ENCODE measurements around the gene TTBK1. TPM values are rescaled to one million over a fixed set of nuclear protein-coding genes. Genes with fewer than 3 reads are reported as not detected.

TTBK1 gene
- 0.03 to 0.08 TPM (median 0.06 TPM) in 4 of 5 replicates, not detected in the other for total RNA-seq (2022; extraction: Qiagen RNA extraction; ENCODE audit: low read depth)

DNA sequence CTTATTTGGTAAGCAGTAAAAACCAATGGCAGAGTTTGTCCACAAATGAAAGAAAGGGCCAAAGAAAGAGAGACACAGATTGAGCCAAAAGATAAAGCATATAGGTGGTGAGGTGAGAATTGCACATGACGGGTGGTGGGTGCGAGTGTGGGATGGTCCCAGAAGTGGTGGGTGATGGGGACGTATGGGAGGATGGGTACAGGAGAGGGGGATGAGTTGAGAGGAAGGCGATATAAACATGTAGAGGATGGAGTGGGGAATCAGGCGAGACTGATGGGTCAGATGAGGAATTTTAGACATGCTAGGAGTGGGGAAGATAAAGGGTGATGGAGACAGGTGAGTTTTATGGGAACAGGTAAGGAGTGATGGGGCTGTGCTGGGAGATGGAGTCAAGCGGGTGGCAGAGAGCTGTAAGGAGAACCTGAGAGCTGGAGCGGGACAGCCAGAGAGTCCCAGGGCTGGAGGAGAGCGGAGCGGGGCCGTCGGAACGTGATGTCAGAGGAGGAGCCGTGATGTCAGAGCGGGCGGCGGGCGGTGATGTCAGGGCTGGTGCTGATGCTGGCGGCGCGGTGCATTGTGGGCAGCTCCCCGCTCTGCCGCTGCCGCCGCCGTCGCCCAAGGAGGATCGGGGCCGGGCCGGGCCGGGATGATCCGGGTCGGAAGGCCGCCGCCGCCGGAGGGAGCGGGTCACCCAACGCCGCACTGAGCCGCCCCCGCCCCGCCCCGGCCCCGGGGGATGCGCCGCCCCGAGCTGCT lies at the start of gene TTBK1:
TSS of gene TTBK1 (plus strand) at position 574 of the 756 bp plus-strand sequence. CDS start 3,180 bp downstream, outside the sequence.

DNA sequence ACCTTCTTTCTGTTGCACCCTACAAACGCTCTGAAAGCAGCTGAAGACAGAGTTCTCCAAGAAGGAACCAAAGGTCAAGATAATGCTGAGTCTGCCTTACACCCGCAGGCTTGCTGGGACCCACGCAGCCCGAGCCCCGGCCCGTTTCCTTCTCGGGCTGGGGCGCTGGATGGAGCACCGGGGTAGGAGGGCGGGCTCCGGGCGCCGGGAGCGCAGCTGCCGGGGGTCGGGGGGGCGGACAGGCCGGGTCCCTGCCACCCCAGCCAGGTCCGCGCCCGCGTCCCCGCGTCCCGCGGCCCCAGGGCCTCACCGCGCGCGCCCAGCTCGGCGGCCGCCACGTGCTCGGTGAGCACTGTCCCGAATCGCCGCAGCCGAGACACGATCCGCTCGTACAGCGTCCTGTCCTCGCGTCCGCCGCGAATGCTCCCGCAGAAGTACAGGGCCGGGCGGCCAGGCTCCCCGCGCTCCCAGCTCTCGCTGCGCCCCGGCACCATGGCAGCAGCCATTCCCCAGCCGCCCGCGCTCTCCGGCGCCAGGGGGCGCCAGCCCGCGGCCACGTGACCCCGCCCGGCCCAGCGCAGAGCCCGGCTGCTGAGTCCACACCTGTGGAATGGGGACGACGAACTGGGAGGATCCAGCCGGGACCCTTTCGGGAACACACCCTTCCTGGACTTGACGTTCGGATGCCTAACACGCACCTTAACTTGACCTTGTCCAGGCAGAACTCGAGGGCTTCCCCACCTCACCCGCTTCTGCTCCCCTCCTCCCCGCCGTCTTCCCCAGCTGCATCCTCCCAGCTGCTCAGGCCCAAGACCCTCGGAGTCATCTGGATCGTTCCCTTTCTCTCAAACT lies 14.1 kb upstream of the TTBK1 start, which contains the start of gene DNPH1:
TSS of gene DNPH1 (minus strand) at position 531 of the 852 bp plus-strand sequence. CDS start at position 506, 25 bp downstream.

DNA sequence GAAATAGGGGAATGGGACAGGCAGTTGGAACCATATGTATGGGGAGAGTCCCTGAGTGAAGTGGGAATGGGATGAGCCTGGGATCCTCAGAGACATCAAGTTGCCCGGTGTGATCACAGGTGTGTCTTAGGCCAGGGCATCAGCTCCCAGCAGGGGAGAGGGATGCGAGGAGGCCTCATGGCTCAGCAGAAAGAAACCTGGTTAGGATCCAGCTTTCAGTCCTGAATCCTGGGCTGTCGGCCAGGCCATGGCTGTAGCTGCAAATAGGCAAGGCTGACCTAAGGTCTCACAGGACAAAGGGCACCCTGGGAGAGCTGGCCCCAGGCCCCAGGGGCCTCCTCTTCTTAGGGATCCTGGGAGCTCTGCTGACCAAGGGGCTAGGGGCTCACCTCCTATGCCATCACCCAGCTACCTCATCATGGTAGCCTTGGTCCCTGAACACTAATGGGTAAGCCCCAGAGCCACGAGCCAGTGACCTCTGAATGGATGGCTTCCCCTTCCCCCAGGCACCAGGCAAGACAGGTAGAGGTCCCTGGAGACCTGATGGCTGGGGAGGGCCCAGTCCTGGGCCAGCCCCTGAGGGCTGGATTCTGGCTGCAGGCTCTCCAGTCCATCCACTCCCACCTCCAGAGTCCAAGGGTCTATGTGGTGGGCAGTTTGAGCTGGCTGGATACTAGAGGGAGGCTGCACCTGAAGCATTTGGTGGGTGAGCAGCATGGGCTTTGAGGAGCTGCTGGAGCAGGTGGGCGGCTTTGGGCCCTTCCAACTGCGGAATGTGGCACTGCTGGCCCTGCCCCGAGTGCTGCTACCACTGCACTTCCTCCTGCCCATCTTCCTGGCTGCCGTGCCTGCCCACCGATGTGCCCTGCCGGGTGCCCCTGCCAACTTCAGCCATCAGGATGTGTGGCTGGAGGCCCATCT lies 54.6 kb downstream of the TTBK1 start, which contains the start of gene SLC22A7:
TSS of gene SLC22A7 (plus strand) at position 617 of the 921 bp plus-strand sequence. CDS start at position 716, 99 bp downstream.

DNA sequence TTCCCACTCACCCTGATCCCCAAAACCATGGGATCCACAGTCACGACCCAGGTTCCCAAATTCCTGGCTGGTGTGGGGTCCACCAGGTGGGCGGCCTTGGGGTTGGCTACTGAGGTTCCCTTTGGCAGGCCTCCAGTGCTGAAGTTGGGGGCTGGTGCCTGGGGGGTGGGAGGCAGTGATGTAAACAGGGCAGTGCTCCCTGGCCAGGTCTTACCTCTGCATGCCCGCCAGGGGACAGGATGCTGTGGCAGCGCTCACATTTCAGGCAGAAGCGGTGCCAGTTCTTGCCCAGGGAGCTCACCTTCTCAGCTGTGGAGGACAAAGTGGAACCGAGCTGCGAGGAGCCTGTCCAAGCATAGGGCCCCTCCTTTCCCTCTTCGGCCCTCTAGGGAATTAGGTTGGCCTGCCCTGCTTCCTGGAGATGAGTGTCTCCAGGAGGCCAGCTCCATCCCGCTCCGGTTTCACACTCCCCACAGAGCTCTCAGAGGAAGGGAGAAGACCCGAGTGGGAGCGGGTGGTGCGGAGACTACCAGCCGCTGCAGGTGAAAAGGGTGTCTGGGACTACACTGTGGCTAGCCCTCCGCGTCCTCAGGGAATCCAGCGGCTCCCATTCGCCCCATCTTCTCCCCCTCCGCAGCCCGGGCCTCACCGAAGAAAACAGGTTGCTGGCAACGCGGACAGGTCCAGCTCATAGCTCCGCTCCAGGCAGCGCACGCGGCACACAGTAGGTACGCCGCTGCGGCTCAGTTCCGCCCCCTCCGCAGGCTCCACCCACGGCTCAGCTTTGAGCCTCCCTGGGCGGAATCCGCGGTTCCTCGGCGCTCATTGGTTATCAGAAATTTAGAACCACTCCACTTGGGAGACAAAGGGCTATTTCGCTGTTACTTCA lies 65.1 kb downstream of the TTBK1 start, which contains the start of gene CRIP3:
TSS of gene CRIP3 (minus strand) at position 726 of the 889 bp plus-strand sequence. CDS start at position 692, 34 bp downstream.

Other genes with a start within 250 kb of the TTBK1 start
- gene MEA1, start 229.5 kb upstream of the TTBK1 start, total RNA-seq (2022; extraction: Qiagen RNA extraction; ENCODE audit: low read depth): 90.7 to 104 TPM (median 95.9 TPM) in 5 replicates
- 25.6 to 34.3 TPM (median 29.9 TPM) in 5 replicates for gene KLHDC3, start 229.2 kb upstream of the TTBK1 start, total RNA-seq (2022; extraction: Qiagen RNA extraction; ENCODE audit: low read depth)
- gene RRP36, start 221.9 kb upstream of the TTBK1 start, total RNA-seq (2022; extraction: Qiagen RNA extraction; ENCODE audit: low read depth): 65.0 to 76.1 TPM (median 71.7 TPM) in 5 replicates
- 6.1 to 8.5 TPM (median 7.2 TPM) in 5 replicates for gene CUL7, start 189.6 kb upstream of the TTBK1 start, total RNA-seq (2022; extraction: Qiagen RNA extraction; ENCODE audit: low read depth)
- 53.6 to 63.0 TPM (median 58.7 TPM) in 5 replicates for gene MRPL2, start 184.0 kb upstream of the TTBK1 start, total RNA-seq (2022; extraction: Qiagen RNA extraction; ENCODE audit: low read depth)
- 6.1 to 8.2 TPM (median 7.0 TPM) in 5 replicates for gene KLC4, start 183.8 kb upstream of the TTBK1 start, total RNA-seq (2022; extraction: Qiagen RNA extraction; ENCODE audit: low read depth)
- gene PTK7, start 167.2 kb upstream of the TTBK1 start, total RNA-seq (2022; extraction: Qiagen RNA extraction; ENCODE audit: low read depth): 4.7 to 5.3 TPM (median 5.0 TPM) in 5 replicates
- gene SRF, start 72.2 kb upstream of the TTBK1 start, total RNA-seq (2022; extraction: Qiagen RNA extraction; ENCODE audit: low read depth): 13.4 to 18.9 TPM (median 17.6 TPM) in 5 replicates
- gene CUL9, start 61.3 kb upstream of the TTBK1 start, total RNA-seq (2022; extraction: Qiagen RNA extraction; ENCODE audit: low read depth): 7.4 to 9.8 TPM (median 8.6 TPM) in 5 replicates
- gene DNPH1, start 14.0 kb upstream of the TTBK1 start, total RNA-seq (2022; extraction: Qiagen RNA extraction; ENCODE audit: low read depth): 68.3 to 104 TPM (median 95.7 TPM) in 5 replicates
- not detected in 5 replicates for gene SLC22A7, start 54.8 kb downstream of the TTBK1 start, total RNA-seq (2022; extraction: Qiagen RNA extraction; ENCODE audit: low read depth)
- 0.20 to 0.62 TPM (median 0.57 TPM) in 5 replicates for gene CRIP3, start 65.3 kb downstream of the TTBK1 start, total RNA-seq (2022; extraction: Qiagen RNA extraction; ENCODE audit: low read depth)
- gene ZNF318, start 126.2 kb downstream of the TTBK1 start, total RNA-seq (2022; extraction: Qiagen RNA extraction; ENCODE audit: low read depth): 4.3 to 5.9 TPM (median 5.6 TPM) in 5 replicates
- 9.4 to 11.9 TPM (median 9.4 TPM) in 5 replicates for gene ABCC10, start 184.1 kb downstream of the TTBK1 start, total RNA-seq (2022; extraction: Qiagen RNA extraction; ENCODE audit: low read depth)
- gene DLK2, start 212.1 kb downstream of the TTBK1 start, total RNA-seq (2022; extraction: Qiagen RNA extraction; ENCODE audit: low read depth): 2.7 to 7.1 TPM (median 5.8 TPM) in 5 replicates
- gene TJAP1, start 234.1 kb downstream of the TTBK1 start, total RNA-seq (2022; extraction: Qiagen RNA extraction; ENCODE audit: low read depth): 16.2 to 21.4 TPM (median 20.3 TPM) in 5 replicates